ENCODE measurements around the gene C10orf71. TPM values are rescaled to one million over a fixed set of nuclear protein-coding genes. Genes with fewer than 3 reads are reported as not detected.
A peak's percentile ranks its signal among the peaks of the same experiment; 100 is the strongest.

C10orf71 gene
- total RNA-seq, 4 donors from 2014 or later: not detected

- Histone ChIP-seq H3K36me3 (no peaks in the 10 kb centered on the region), H3K9me3 (no peaks in the 10 kb centered on the region), H3K4me1 (peaks cover 5% of the 10 kb centered on the region), H3K27ac (no peak overlapping the region), H3K4me3 (no peak overlapping the region), H3K27me3 (no peaks in the 10 kb centered on the region)
- 100% methylated on average over 1 of the region's 1 CpG for WGBS
- TF ChIP-seq EP300 (IDR thresholded peaks at IDR 0.05) (no peak), POLR2AphosphoS5 (IDR thresholded peaks at IDR 0.05) (no peak), POLR2A (IDR thresholded peaks at IDR 0.05) (no peak)
- TF ChIP-seq, protein P1, sequence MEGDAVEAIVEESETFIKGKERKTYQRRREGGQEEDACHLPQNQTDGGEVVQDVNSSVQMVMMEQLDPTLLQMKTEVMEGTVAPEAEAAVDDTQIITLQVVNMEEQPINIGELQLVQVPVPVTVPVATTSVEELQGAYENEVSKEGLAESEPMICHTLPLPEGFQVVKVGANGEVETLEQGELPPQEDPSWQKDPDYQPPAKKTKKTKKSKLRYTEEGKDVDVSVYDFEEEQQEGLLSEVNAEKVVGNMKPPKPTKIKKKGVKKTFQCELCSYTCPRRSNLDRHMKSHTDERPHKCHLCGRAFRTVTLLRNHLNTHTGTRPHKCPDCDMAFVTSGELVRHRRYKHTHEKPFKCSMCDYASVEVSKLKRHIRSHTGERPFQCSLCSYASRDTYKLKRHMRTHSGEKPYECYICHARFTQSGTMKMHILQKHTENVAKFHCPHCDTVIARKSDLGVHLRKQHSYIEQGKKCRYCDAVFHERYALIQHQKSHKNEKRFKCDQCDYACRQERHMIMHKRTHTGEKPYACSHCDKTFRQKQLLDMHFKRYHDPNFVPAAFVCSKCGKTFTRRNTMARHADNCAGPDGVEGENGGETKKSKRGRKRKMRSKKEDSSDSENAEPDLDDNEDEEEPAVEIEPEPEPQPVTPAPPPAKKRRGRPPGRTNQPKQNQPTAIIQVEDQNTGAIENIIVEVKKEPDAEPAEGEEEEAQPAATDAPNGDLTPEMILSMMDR (IDR thresholded peaks at IDR 0.05): no peak
- DNase-seq (ENCODE audit: low spot score in 2 of 2): no peak
These were observed 2.3 kb downstream of the C10orf71 start for GRCh38 chr10:49301302-49301701.

DNA sequence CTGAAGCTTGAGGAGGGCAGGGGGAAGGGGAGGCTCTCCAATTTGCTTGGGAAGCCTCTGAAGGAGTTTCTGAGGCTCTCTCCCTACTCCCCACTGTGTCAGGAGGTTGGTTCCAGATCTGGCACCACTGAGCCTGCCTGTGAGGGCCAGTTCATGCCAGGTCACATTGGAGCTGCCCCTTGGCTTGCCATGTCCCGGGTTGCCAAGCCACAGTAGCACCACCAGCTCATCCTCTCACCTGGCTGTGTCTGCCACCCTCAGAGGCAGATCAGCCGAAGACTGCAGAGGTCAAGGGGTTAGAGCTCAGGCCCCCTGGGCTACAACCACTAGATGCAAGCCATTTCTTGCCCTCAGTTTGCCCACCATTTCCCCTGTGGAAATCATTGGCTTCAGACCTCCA lies 3.1 kb downstream of the C10orf71 start:
- H3K27ac ChIP-seq: no peak overlapping the region
- no peaks in the 10 kb centered on the region for H3K27me3 ChIP-seq
- H3K9me3 ChIP-seq: no peaks in the 10 kb centered on the region
- TF ChIP-seq POLR2A (IDR thresholded peaks at IDR 0.05): no peak
- no peak for TF ChIP-seq POLR2AphosphoS5 (IDR thresholded peaks at IDR 0.05)
- TF ChIP-seq, protein P1 (IDR thresholded peaks at IDR 0.05): no peak
- TF ChIP-seq EP300 (IDR thresholded peaks at IDR 0.05): no peak
- H3K4me1 ChIP-seq: peaks cover 5% of the 10 kb centered on the region
- H3K4me3 ChIP-seq: no peak overlapping the region
- no peak for DNase-seq (ENCODE audit: low spot score in 2 of 2)
- 64% methylated on average over 2 of the region's 2 CpGs for WGBS
- H3K36me3 ChIP-seq: no peaks in the 10 kb centered on the region

GRCh38 chr10:49303711-49304110 lies 4.7 kb downstream of the C10orf71 start:
- Histone ChIP-seq H3K9me3 (no peaks in the 10 kb centered on the region), H3K27ac (no peak overlapping the region), H3K4me3 (no peak overlapping the region), H3K4me1 (peaks cover 5% of the 10 kb centered on the region), H3K27me3 (no peaks in the 10 kb centered on the region), H3K36me3 (no peaks in the 10 kb centered on the region)
- no peak for DNase-seq (ENCODE audit: low spot score in 2 of 2)
- WGBS: 78% methylated on average over 1 of the region's 1 CpG
- TF ChIP-seq POLR2A (IDR thresholded peaks at IDR 0.05) (no peak), EP300 (IDR thresholded peaks at IDR 0.05) (no peak), POLR2AphosphoS5 (IDR thresholded peaks at IDR 0.05) (no peak)
- TF ChIP-seq, protein P1 (IDR thresholded peaks at IDR 0.05): no peak

DNA sequence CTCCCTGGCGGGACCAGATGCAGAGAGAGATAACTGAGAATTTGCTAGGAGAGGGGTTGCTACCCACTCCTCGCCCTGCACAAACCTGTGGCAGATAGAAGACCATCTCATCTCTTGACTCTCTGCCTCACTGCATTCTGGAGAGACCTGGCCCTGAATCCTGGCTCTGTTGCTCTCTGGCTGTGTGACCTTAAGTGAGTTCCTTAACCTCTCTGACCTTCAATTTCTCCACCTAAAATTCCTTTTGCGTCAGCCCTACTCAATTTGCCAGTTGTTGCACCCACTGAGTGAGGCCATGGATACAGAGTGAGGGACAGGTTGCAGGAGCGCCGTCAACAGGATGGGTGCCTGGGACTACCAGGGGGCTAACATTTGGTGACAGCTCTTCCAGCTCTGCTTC lies 5.2 kb downstream of the C10orf71 start:
- Histone ChIP-seq H3K9me3 (no peaks in the 10 kb centered on the region), H3K36me3 (no peaks in the 10 kb centered on the region), H3K4me1 (peaks cover under 1% of the 10 kb centered on the region), H3K27ac (no peak overlapping the region), H3K27me3 (no peaks in the 10 kb centered on the region), H3K4me3 (no peak overlapping the region)
- 86% methylated on average over 3 of the region's 5 CpGs for WGBS
- TF ChIP-seq, protein P1 (IDR thresholded peaks at IDR 0.05): no peak
- TF ChIP-seq POLR2A (IDR thresholded peaks at IDR 0.05) (no peak), POLR2AphosphoS5 (IDR thresholded peaks at IDR 0.05) (no peak), EP300 (IDR thresholded peaks at IDR 0.05) (no peak)
- no peak for DNase-seq (ENCODE audit: low spot score in 2 of 2)

DNA sequence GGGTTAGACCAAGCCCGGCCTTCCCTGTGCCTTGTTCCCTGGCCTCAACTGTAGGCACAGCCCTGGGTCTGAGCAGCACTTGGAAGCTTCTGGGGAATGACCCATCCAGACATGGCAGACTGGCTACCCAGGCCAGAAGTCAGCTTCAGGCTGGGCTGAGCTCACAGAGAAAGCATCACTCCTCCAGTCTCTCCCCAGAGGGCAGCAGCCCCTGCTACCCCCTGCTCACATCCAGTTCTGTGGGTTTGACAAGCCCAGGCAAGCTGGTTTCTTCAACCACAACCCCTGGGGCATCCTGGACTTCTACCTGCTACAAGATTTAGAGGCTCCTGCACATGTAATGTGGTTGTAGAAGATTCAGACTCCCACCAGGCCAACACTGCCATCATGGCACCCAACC lies 9.0 kb downstream of the C10orf71 start:
- no peak for TF ChIP-seq EP300 (IDR thresholded peaks at IDR 0.05)
- TF ChIP-seq, protein P1 (IDR thresholded peaks at IDR 0.05): no peak
- WGBS: 100% methylated on average over 1 of the region's 1 CpG

More for the DNA sequence above, 9.0 kb downstream of the C10orf71 start:
- Histone ChIP-seq H3K4me1 (no peaks in the 10 kb centered on the region), H3K4me3 (no peak overlapping the region), H3K36me3 (no peaks in the 10 kb centered on the region), H3K9me3 (no peaks in the 10 kb centered on the region), H3K27ac (no peak overlapping the region), H3K27me3 (no peaks in the 10 kb centered on the region)
- peak in 1 of 2 donors; percentile 38 for DNase-seq (ENCODE audit: low spot score in 2 of 2)
